GM10248 (cell line): ENCODE results near the gene FAM217B.

Experiments
- CTCF ChIA-PET: fragments of 300-600 bp; sonication (Branson Sonifier 250); formaldehyde crosslinking; extraction: SDS; loops from one replicate; lab custom pipeline; 2021; ENCODE audit warnings: antibody characterized with exemption; lab: Yijun Ruan, JAX
- POLR2A ChIA-PET: fragments of 350-650 bp; sonication (Branson Sonifier 250); formaldehyde crosslinking; extraction: SDS; loops from one replicate; lab custom pipeline; 2020; ENCODE audit warnings: antibody characterized with exemption; lab: Yijun Ruan, JAX
- DNase-seq: peaks from one replicate; pipeline ENCODE4 v3.0.0; 2012; ENCODE audit errors: extremely low spot score
- TF ChIP-seq, protein P1 (sequence below): IDR thresholded peaks from 2 replicates; pipeline ENCODE4 v1.5.1; 2012; ENCODE audit warnings: mild to moderate bottlenecking, low read depth; ENCODE audit errors: extremely low read depth, missing control alignments, control extremely low read depth

The FAM217B gene

DNA sequence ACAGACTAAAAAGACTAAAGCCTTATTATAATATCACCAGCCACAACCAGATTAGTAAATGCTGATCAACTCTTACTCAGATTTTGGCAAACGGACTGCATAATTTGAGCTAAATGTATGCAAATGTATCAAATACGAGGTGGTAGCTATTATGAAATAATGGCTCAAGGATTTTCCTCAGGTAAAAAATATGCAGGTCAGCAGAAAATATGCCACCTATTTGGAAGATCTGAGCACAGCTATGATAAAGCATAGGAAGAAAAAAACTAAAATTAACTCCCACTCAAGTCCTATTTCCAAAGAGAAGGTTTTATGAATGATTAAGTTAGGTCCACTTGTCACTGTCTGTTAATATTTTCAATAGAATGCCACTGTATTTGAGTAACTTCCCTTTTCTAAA lies 29.1 kb upstream of the FAM217B start:
- TF ChIP-seq, protein P1, sequence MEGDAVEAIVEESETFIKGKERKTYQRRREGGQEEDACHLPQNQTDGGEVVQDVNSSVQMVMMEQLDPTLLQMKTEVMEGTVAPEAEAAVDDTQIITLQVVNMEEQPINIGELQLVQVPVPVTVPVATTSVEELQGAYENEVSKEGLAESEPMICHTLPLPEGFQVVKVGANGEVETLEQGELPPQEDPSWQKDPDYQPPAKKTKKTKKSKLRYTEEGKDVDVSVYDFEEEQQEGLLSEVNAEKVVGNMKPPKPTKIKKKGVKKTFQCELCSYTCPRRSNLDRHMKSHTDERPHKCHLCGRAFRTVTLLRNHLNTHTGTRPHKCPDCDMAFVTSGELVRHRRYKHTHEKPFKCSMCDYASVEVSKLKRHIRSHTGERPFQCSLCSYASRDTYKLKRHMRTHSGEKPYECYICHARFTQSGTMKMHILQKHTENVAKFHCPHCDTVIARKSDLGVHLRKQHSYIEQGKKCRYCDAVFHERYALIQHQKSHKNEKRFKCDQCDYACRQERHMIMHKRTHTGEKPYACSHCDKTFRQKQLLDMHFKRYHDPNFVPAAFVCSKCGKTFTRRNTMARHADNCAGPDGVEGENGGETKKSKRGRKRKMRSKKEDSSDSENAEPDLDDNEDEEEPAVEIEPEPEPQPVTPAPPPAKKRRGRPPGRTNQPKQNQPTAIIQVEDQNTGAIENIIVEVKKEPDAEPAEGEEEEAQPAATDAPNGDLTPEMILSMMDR: no peak
- DNase-seq: no peak
- ChIA-PET POLR2A (no interaction called here), CTCF (interaction anchor here (1.1 to 1.9 kb wide), 3 partner anchors 10 to 75 kb away, joined by 3 to 9 read pairs (median 4); partner anchors contain the start of gene SYCP2)

DNA sequence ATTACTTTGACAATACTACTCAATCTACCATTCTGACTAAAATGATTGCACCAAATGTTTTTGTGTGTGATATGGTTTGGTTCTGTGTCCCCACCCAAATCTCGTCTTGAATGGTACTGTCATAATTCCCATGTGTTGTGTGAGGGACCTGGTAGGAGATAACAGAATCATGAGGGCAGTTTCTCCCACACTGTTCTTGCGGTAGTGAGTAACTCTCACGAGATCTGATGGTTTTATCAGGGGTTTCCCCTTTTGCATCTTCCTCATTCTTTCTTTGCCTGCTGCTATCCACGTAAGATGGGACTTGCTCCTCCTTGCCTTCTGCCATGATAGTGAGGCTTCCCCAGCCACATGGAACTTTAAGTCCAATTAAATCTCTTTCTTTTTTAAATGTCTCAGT lies 27.6 kb upstream of the FAM217B start:
- CTCF ChIA-PET: interaction anchor here (1.3 to 2.4 kb wide), 3 partner anchors 15 to 27 kb away, joined by 4 to 7 read pairs (median 4); partner anchors contain the start of genes FAM217B, PPP1R3D and SYCP2
- POLR2A ChIA-PET: no interaction called here
- TF ChIP-seq, protein P1: no peak
- no peak for DNase-seq

DNA sequence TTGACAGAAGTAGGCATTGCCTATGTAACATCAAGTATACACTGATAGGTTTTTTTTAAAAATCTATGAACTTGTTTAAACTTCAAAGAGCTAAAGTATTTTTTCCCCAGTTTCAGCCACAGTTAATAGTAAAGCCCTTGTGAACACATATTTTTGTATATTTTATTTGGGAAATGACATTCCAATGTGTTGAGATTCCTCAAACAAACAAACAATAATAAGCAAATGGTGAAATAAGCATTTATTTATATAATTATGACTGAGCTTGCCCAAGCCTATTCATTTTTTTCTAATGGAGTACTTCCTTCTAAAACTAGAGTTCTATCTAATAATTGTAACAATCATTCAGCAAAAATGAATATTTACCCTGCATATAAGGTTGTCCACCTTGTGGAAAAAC lies 19.2 kb upstream of the FAM217B start:
- ChIA-PET CTCF (interaction anchor here (0.9 kb wide), 1 partner anchor 13 kb away, joined by 4 read pairs; the partner anchor contains the start of gene SYCP2), POLR2A (no interaction called here)
- DNase-seq: no peak
- TF ChIP-seq, protein P1: no peak

DNA sequence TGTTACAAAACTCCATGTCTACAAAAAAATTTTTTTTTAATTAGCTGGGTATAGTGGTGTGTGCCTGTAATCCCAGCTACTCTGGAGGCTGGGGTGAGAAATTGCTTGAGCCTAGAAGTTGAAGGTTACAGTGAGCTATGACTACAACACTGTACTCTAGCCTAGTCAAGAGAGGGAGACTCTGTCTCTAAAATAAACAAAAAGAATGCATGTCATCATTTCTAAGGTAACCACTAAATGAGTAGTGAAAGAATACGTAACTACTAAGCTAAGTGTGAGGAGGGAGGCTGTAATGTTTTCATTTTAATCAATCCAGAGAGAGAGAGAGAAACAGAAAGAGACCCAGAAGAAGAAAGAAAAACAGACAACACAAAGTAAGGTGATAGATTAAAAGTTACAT lies 16.7 kb upstream of the FAM217B start:
- DNase-seq: no peak
- CTCF ChIA-PET: interaction anchor here (1.1 to 2.4 kb wide), 3 partner anchors 11 to 17 kb away, joined by 3 to 9 read pairs (median 8); partner anchors contain the start of genes FAM217B and PPP1R3D

DNA sequence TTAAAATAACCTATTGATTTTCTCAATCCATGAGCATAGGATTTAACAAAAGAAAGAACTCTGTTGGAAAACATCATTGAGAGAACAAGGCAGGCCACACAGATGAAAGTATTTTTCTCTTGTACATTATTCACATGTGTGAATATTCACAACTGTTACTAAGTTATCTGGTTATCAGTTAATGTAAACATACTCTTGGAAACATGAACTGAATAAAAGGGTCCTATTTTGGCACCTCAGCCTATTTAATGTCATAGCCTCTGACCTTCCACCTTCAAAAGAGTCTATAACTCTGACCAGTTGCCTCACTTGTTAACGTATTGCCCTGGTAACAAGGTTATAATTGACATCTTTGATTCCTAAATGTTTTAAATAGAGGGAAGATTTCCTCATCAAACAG lies 14.8 kb upstream of the FAM217B start:
- TF ChIP-seq, protein P1: no peak
- CTCF ChIA-PET: interaction anchor here (0.7 to 1.6 kb wide), 4 partner anchors 9 to 15 kb away, joined by 3 to 8 read pairs (median 4); partner anchors contain the start of genes FAM217B, PPP1R3D and SYCP2
- POLR2A ChIA-PET: no interaction called here
- DNase-seq: no peak

More for the DNA sequence above, 16.7 kb upstream of the FAM217B start:
- POLR2A ChIA-PET: no interaction called here
- TF ChIP-seq, protein P1: no peak

DNA sequence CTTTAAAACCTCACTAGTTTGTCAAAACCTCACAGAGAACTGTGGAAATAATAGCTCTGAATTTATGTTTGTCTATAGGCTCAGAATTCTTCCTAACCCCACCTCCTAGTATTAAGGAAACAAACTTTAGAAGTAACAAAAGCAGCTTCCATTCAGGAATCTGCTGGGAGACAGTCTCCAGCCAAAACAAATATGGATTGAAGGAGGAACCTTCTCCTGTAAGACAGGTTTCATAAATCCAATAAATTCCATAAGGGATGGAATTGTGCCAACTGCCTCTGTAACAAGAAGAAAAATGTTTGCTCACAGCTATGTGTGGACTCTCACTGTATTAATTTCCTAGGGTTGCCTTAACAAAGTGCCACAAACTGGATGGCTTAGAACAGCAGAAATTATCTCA lies 14.3 kb upstream of the FAM217B start:
- CTCF ChIA-PET: interaction anchor here (0.7 to 2.0 kb wide), 5 partner anchors 8 to 15 kb away, joined by 3 to 9 read pairs (median 5); partner anchors contain the start of genes FAM217B, PPP1R3D and SYCP2
- no peak for DNase-seq
- TF ChIP-seq, protein P1: no peak
- POLR2A ChIA-PET: no interaction called here
